PC-3 (cell line): Measurements from ENCODE around the gene ZNF354C. TPM values are rescaled to one million over a fixed set of nuclear protein-coding genes. Genes with fewer than 3 reads are reported as not detected.

ENCODE experiments used
- ATAC-seq: fragments of 200-7000 bp; cut with Tn5 transposase; 2 replicates; pipeline ENCODE4 v1.9.1; 2020; ENCODE audit warnings: mild to moderate bottlenecking, moderate library complexity
- BruUV-seq: library from RNA; stranded (reverse); fragments of 400-500 nt; replicated peaks from 2 replicates; lab custom pipeline; 2021; lab: Mats Ljungman, UMichigan
- CTCF ChIA-PET: fragments of 300-600 bp; sonication (Branson Sonifier 250); formaldehyde crosslinking; loops from one replicate; lab custom pipeline; 2022; ENCODE audit warnings: antibody characterized with exemption; lab: Charles Lee
- POLR2A ChIA-PET: fragments of 300-600 bp; sonication (Branson Sonifier 250); formaldehyde crosslinking; loops from one replicate; lab custom pipeline; 2022; ENCODE audit warnings: antibody characterized with exemption; ENCODE audit not compliant: unreplicated experiment; lab: Charles Lee
- DNase-seq: peaks from one replicate; pipeline ENCODE4 v3.0.0-alpha.2; 2015
- H2AFZ ChIP-seq: fragments of 300-600 bp; sonication (generic); 2 replicates; pipeline ENCODE4 v1.6.0; 2016; ENCODE audit warnings: antibody characterized with exemption, low read length
- H3F3A ChIP-seq: fragments of 300-600 bp; sonication (generic); one replicate; pipeline ENCODE4 v1.6.0; 2017; ENCODE audit warnings: antibody characterized with exemption, low read length, control low read depth, mild to moderate bottlenecking; ENCODE audit not compliant: unreplicated experiment
- H3K27ac ChIP-seq: fragments of 300-600 bp; sonication (generic); 2 replicates; pipeline ENCODE4 v1.5.1; 2016; ENCODE audit warnings: mild to moderate bottlenecking, low read length
- H3K27me3 ChIP-seq: fragments of 300-600 bp; sonication (generic); 2 replicates; pipeline ENCODE4 v1.6.1; 2016; ENCODE audit warnings: low read length, mixed read lengths
- H3K36me3 ChIP-seq: fragments of 300-600 bp; sonication (generic); 2 replicates; pipeline ENCODE4 v1.6.1; 2016; ENCODE audit warnings: low read depth, mixed run types, low read length, mixed read lengths
- H3K4me1 ChIP-seq: fragments of 300-600 bp; sonication (generic); 2 replicates; pipeline ENCODE4 v1.5.1; 2016; ENCODE audit warnings: low read length; ENCODE audit not compliant: insufficient read depth
- H3K4me2 ChIP-seq: fragments of 300-600 bp; sonication (generic); 2 replicates; pipeline ENCODE4 v1.6.0; 2016; ENCODE audit warnings: low read length
- H3K4me3 ChIP-seq: fragments of 300-600 bp; sonication (generic); 2 replicates; pipeline ENCODE4 v1.5.1; 2016; ENCODE audit warnings: mild to moderate bottlenecking, low read length, mixed read lengths
- H3K79me2 ChIP-seq: fragments of 300-600 bp; sonication (generic); 2 replicates; pipeline ENCODE4 v1.6.1; 2017; ENCODE audit warnings: low read length, mixed read lengths
- H3K9ac ChIP-seq: fragments of 300-600 bp; sonication (generic); 2 replicates; pipeline ENCODE4 v1.6.0; 2016; ENCODE audit warnings: mild to moderate bottlenecking, low read length
- H3K9me2 ChIP-seq: fragments of 300-600 bp; sonication (generic); replicated peaks from 2 replicates; pipeline ENCODE4 v1.6.1; 2016; ENCODE audit warnings: mixed run types, low read length, mixed read lengths
- H3K9me3 ChIP-seq: fragments of 300-600 bp; sonication (generic); 2 replicates; pipeline ENCODE4 v1.6.1; 2016; ENCODE audit warnings: low read length, mixed read lengths
- H4K20me1 ChIP-seq: fragments of 300-600 bp; sonication (generic); 2 replicates; pipeline ENCODE4 v1.6.1; 2016; ENCODE audit warnings: low read length, mixed read lengths
- EZH2 ChIP-seq: fragments of 300-600 bp; sonication (generic); IDR thresholded peaks from one replicate; pipeline ENCODE4 v1.6.1; 2017; ENCODE audit warnings: antibody characterized with exemption, mild to moderate bottlenecking, low read length; ENCODE audit not compliant: unreplicated experiment
- EZH2phosphoT487 ChIP-seq: fragments of 300-600 bp; sonication (generic); IDR thresholded peaks from 2 replicates; pipeline ENCODE4 v1.6.1; 2018; ENCODE audit warnings: mild to moderate bottlenecking, antibody characterized with exemption, low read length, borderline replicate concordance
- intact Hi-C: fragments of 100-400 bp; cut with micrococcal nuclease; formaldehyde crosslinking; loops from 2 replicates; pipeline ENCODE4 v1.9.0; 2023
- total RNA-seq: library from RNA; depleted of rRNA; stranded (reverse); fragments of >200 nt; gene quantifications from 2 replicates; pipeline ENCODE4 v1.2.3, GENCODE V29; 2014
- TF ChIP-seq, protein P1 (sequence below): fragments of 300-600 bp; sonication (generic); conservative IDR thresholded peaks from 2 replicates; pipeline ENCODE4 v1.5.1; 2017; ENCODE audit warnings: antibody characterized with exemption, low read depth, mild to moderate bottlenecking, low read length

ZNF354C gene
- total RNA-seq, 1 experiment from 2014 or later: not detected

DNA sequence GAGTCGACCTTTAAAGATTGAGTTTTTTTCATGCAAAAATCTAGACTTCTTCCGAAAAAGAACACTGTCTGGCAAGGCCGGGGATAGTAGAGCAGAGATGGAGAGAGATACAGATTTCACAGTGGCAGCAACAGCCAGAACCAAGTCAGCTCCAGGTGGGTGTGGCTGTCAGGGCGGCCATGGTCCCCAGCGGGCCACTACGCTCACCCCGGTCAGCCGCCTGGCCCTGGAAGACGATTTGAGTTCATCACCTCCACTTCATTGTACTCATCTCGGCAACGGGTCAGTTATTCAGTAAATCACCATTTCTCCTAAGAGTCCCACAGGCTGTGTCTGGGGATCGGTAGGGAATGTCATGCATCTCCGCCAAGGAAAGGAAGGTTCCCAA, 53.0 kb downstream of the ZNF354C start:
- H3K4me1 ChIP-seq: no peaks in the 10 kb centered on the region
- no peaks in the 10 kb centered on the region for H3K79me2 ChIP-seq
- no peaks in the 10 kb centered on the region for H3F3A ChIP-seq
- TF ChIP-seq EZH2phosphoT487 (no peak), EZH2 (no peak)
- TF ChIP-seq, protein P1, sequence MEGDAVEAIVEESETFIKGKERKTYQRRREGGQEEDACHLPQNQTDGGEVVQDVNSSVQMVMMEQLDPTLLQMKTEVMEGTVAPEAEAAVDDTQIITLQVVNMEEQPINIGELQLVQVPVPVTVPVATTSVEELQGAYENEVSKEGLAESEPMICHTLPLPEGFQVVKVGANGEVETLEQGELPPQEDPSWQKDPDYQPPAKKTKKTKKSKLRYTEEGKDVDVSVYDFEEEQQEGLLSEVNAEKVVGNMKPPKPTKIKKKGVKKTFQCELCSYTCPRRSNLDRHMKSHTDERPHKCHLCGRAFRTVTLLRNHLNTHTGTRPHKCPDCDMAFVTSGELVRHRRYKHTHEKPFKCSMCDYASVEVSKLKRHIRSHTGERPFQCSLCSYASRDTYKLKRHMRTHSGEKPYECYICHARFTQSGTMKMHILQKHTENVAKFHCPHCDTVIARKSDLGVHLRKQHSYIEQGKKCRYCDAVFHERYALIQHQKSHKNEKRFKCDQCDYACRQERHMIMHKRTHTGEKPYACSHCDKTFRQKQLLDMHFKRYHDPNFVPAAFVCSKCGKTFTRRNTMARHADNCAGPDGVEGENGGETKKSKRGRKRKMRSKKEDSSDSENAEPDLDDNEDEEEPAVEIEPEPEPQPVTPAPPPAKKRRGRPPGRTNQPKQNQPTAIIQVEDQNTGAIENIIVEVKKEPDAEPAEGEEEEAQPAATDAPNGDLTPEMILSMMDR: no peak
- no peak for DNase-seq
- no peak overlapping the region for H2AFZ ChIP-seq
- H3K36me3 ChIP-seq: no peaks in the 10 kb centered on the region
- no peaks in the 10 kb centered on the region for H3K9me2 ChIP-seq
- H3K27ac ChIP-seq: no peak overlapping the region
- no TSS peak for BruUV-seq
- CTCF ChIA-PET: no interaction called here
- no peaks in the 10 kb centered on the region for H3K27me3 ChIP-seq
- intact Hi-C loops: no loop called here
- H3K9me3 ChIP-seq: no peaks in the 10 kb centered on the region
- no peak overlapping the region for H3K9ac ChIP-seq
- POLR2A ChIA-PET: no interaction called here
- no peaks in the 10 kb centered on the region for H4K20me1 ChIP-seq
- no peak overlapping the region for H3K4me2 ChIP-seq
- no peak overlapping the region for H3K4me3 ChIP-seq
- ATAC-seq: no peak

- Histone ChIP-seq H3K27ac (no peak overlapping the region), H3K4me3 (no peak overlapping the region), H2AFZ (no peak overlapping the region), H3K4me2 (no peak overlapping the region), H3K4me1 (no peaks in the 10 kb centered on the region), H3K36me3 (no peaks in the 10 kb centered on the region), H4K20me1 (no peaks in the 10 kb centered on the region), H3F3A (no peaks in the 10 kb centered on the region), H3K27me3 (no peaks in the 10 kb centered on the region), H3K9me3 (no peaks in the 10 kb centered on the region), H3K9ac (no peak overlapping the region), H3K9me2 (no peaks in the 10 kb centered on the region), H3K79me2 (no peaks in the 10 kb centered on the region)
- ChIA-PET POLR2A (no interaction called here), CTCF (no interaction called here)
- ATAC-seq (no peak), DNase-seq (no peak)
- TF ChIP-seq EZH2 (no peak), EZH2phosphoT487 (no peak)
- TF ChIP-seq, protein P1: no peak
- intact Hi-C loops: no loop called here
- no TSS peak for BruUV-seq
Measured at GRCh38 chr5:179113945-179114641, 53.9 kb downstream of the ZNF354C start.

DNA sequence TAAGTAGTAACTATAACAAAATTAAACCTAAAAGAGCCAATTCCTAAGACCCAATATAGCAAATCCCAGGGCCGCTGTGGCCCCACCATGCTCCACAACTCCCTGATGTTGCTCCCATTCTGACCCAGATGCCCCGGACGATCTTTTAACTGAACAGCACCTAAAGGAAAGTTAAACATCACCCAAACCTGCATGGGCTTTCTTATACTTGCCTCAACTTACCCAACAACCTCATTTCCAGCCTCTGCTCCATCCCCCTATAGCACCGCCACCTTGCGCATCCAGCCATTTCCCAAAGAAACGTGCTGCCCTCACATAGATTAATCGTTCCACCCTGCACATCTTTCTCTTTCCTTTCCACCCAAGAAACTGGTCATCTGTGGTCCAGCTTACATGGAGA, 54.6 kb downstream of the ZNF354C start:
- no peak overlapping the region for H3K4me3 ChIP-seq
- intact Hi-C loops: no loop called here
- no peak overlapping the region for H3K4me2 ChIP-seq
- H3K9me3 ChIP-seq: no peaks in the 10 kb centered on the region
- no peaks in the 10 kb centered on the region for H4K20me1 ChIP-seq
- H3K27me3 ChIP-seq: no peaks in the 10 kb centered on the region
- TF ChIP-seq, protein P1: no peak
- TF ChIP-seq EZH2: no peak
- TF ChIP-seq EZH2phosphoT487: no peak
- ChIA-PET CTCF (no interaction called here), POLR2A (no interaction called here)
- H3K27ac ChIP-seq: no peak overlapping the region
- no peaks in the 10 kb centered on the region for H3F3A ChIP-seq
- H3K9me2 ChIP-seq: no peaks in the 10 kb centered on the region
- BruUV-seq: no TSS peak
- ATAC-seq (no peak), DNase-seq (no peak)
- H3K79me2 ChIP-seq: no peaks in the 10 kb centered on the region
- H3K9ac ChIP-seq: no peak overlapping the region
- H3K36me3 ChIP-seq: no peaks in the 10 kb centered on the region
- H3K4me1 ChIP-seq: no peaks in the 10 kb centered on the region
- H2AFZ ChIP-seq: no peak overlapping the region
